K562 (cell line): Measurements from ENCODE around the gene INTS1. TPM values are rescaled to one million over a fixed set of nuclear protein-coding genes. Genes with fewer than 3 reads are reported as not detected.

Experiments used
- CBX5 ChIP-seq: IDR thresholded peaks from 2 replicates; pipeline ENCODE4 v1.6.1; 2014; ENCODE audit warnings: low read depth, borderline replicate concordance
- GTF2E2 ChIP-seq: fragments of 200-800 bp; sonication (Bioruptor generic); IDR thresholded peaks from 2 replicates; pipeline ENCODE4 v1.6.1; 2016; ENCODE audit warnings: missing genetic modification characterization, missing compliant biosample characterization
- HMGXB4 ChIP-seq: sonication (generic); formaldehyde crosslinking; IDR thresholded peaks from 2 replicates; pipeline ENCODE4 v1.8.1; 2023; ENCODE audit warnings: mild to moderate bottlenecking, missing genetic modification reagents
- KDM5B ChIP-seq: fragments of 200-600 bp; sonication (generic); IDR thresholded peaks from 2 replicates; pipeline ENCODE4 v1.6.1; 2012; ENCODE audit warnings: low read depth, mild to moderate bottlenecking, moderate library complexity, low read length, control low read depth, inconsistent platforms; ENCODE audit not compliant: insufficient replicate concordance
- KLF13 ChIP-seq: fragments of 450-650 bp; IDR thresholded peaks from 2 replicates; pipeline ENCODE4 v1.6.1; 2016; ENCODE audit warnings: missing genetic modification characterization, low read depth, mild to moderate bottlenecking, missing compliant biosample characterization, moderate library complexity, borderline replicate concordance
- MGA ChIP-seq: fragments of 450-650 bp; IDR thresholded peaks from 2 replicates; pipeline ENCODE4 v1.6.1; 2016; ENCODE audit warnings: mild to moderate bottlenecking, moderate library complexity
- MXI1 ChIP-seq: IDR thresholded peaks from 2 replicates; pipeline ENCODE4 v1.6.1; 2011; ENCODE audit warnings: low read depth, mild to moderate bottlenecking, improper control_type of control experiment, low read length
- NR2C2 ChIP-seq, 2 experiments: fragments of 200-800 bp in 1 of 2; sonication (Bioruptor generic) in 1 of 2; sonication (generic) in 1 of 2; formaldehyde crosslinking in 1 of 2; IDR thresholded peaks; 2 replicates each; pipeline versions ENCODE4 v1.6.1 to v1.8.0; 2016 to 2022; ENCODE audit warnings: mild to moderate bottlenecking in 1 of 2, missing compliant biosample characterization in 1 of 2, missing genetic modification characterization in 1 of 2, missing genetic modification reagents in 1 of 2
- PHTF2 ChIP-seq: fragments of 250-450 bp; sonication (Bioruptor Pico); IDR thresholded peaks from 2 replicates; pipeline ENCODE4 v1.5.0; 2021; ENCODE audit warnings: mild to moderate bottlenecking
- SIN3B ChIP-seq: fragments of 450-650 bp; IDR thresholded peaks from 2 replicates; pipeline ENCODE4 v1.6.1; 2017; ENCODE audit warnings: low read depth, mild to moderate bottlenecking, moderate library complexity
- SRF ChIP-seq, 2 experiments: fragments of 250-450, 450-650 bp in 1 of 2; sonication (Bioruptor Pico) in 1 of 2; sonication (generic) in 1 of 2; formaldehyde crosslinking; IDR thresholded peaks; 2 replicates each; pipeline versions ENCODE4 v1.5.0 to v1.5.1; 2020 to 2022; ENCODE audit warnings: mild to moderate bottlenecking in 1 of 2, missing genetic modification reagents in 1 of 2
- TCF3 ChIP-seq: sonication (generic); formaldehyde crosslinking; IDR thresholded peaks from 2 replicates; pipeline ENCODE4 v1.4.0; 2020; ENCODE audit warnings: mild to moderate bottlenecking, missing genetic modification reagents
- ZBED1 ChIP-seq: IDR thresholded peaks from 2 replicates; pipeline ENCODE4 v1.6.1; 2014
- ZNF668 ChIP-seq: fragments of 250-450 bp; sonication (Bioruptor Pico); IDR thresholded peaks from 2 replicates; pipeline ENCODE4 v1.8.0; 2022; ENCODE audit warnings: mild to moderate bottlenecking, inconsistent platforms
- polyA plus RNA-seq, 8 experiments: library from polyadenylated mRNA; depleted of rRNA in 4 of 8; stranded (reverse) in 5 of 8; unstranded in 3 of 8; fragments of >200 nt; fragmentation: Nextera tagmentation in 2 of 8; fragmentation: Illumina TruSeq in 1 of 8; extraction: Ambion mirVana in 2 of 8; extraction: Trizol in 1 of 8; gene quantifications; 2 replicates each; pipeline versions ENCODE4 v1.2.1 to v1.2.3, GENCODE V29; 2011 to 2014; ENCODE audit warnings: inconsistent platforms in 1 of 8, missing spikeins in 1 of 8
- total RNA-seq, 7 experiments: library from RNA; depleted of rRNA in 6 of 7; stranded (reverse); fragments of >200 nt in 6 of 7; fragmentation: Illumina TruSeq in 2 of 7; extraction: Trizol in 2 of 7; gene quantifications; 2 replicates each; pipeline versions ENCODE4 v1.2.1 to v1.2.3, GENCODE V29; 2011 to 2021; ENCODE audit warnings: low replicate concordance in 1 of 7

Gene INTS1
- total and polyA plus RNA-seq, 9 of the 15 experiments (the other 6 are each of a cell fraction or from before 2014, with no cell fraction given) = 0.34 to 119 (median 18.5) TPM

- TF ChIP-seq MGA (no peak; the same call in none of the 2 replicates), ZNF668 (no peak), MXI1 (peak; percentile 23; the same call in 1 of the 2 replicates), HMGXB4 (CRISPR knock-in tag) (no peak), GTF2E2 (peak; percentile 84), SIN3B (peak; percentile 15; the same call in 1 of the 2 replicates), KDM5B (peak; percentile 36), SRF (CRISPR knock-in tag; IDR thresholded peaks at IDR 0.05) (peak; percentile 68 to 93; a peak in 3 of 4 replicates), CBX5 (peak; percentile 76; the same call in 1 of the 2 replicates), ZBED1 (no peak), NR2C2 (CRISPR knock-in tag; IDR thresholded peaks at IDR 0.05) (no peak; the same call in 1 of the 2 replicates), NR2C2 (tag; IDR thresholded peaks at IDR 0.05) (peak; percentile 76), KLF13 (peak; percentile 58), PHTF2 (CRISPR knock-in tag) (peak; percentile 17; the same call in 1 of the 2 replicates), TCF3 (CRISPR knock-in tag) (peak; percentile 52)
These were observed 43.2 kb downstream of the INTS1 start (continued) for GRCh38 chr7:1460821-1461645.
